ENCODE measurements around the gene RP9. TPM values are rescaled to one million over a fixed set of nuclear protein-coding genes. Genes with fewer than 3 reads are reported as not detected.

Gene RP9, protein sequence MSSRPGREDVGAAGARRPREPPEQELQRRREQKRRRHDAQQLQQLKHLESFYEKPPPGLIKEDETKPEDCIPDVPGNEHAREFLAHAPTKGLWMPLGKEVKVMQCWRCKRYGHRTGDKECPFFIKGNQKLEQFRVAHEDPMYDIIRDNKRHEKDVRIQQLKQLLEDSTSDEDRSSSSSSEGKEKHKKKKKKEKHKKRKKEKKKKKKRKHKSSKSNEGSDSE
- 62.6 TPM for polyA plus RNA-seq (2012; ENCODE audit: insufficient read length, low read depth)

DNA sequence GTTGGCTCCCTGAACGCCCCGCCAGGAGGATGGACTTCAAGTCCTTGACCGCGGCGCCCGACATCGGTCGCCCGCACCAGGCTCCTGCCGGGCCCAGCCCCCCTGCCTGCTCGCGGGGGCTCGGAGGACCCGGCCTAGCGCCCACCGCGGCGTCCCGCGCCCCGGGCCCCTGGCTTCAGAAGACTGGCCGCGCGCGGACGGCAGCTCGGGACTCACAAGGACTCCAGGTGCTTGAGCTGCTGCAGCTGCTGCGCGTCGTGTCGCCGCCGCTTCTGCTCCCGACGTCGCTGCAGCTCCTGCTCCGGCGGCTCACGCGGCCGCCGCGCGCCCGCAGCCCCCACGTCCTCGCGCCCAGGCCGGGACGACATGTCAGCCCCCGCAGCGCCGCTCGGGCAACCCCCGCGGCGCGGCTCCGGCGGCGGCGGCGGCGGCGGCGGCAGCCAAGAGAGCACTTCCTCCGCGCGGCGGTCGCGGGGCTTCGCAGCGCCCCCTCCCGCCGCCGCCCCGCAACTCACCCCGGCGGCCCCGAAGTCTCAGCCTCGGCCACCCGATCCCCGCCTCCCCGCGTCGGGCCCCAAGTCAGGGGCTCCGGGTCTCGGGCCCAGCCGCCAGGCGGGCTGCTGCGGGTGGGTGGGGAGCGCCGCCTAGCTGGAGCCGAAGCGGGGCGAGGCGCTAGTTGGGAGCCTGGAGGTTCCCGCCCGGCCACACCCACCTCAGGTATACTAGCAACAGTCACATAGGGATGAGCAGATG, at the start of gene RP9:
Gene RP9, minus strand, starts transcription at position 400 of the 753 bp plus-strand sequence. Its CDS starts 32 bp downstream, at position 368.
- peak; percentile 53 for TF ChIP-seq FOXP2 (optimal IDR thresholded peaks at IDR 0.05; ENCODE audit: borderline replicate concordance, extremely low read depth, extremely low read length, insufficient read depth)
- peak; percentile 59; the same call in 1 of the 2 replicates for TF ChIP-seq TAF1 (IDR thresholded peaks at IDR 0.05; ENCODE audit: borderline replicate concordance, insufficient read depth, low read length)
- TF ChIP-seq, protein P1, sequence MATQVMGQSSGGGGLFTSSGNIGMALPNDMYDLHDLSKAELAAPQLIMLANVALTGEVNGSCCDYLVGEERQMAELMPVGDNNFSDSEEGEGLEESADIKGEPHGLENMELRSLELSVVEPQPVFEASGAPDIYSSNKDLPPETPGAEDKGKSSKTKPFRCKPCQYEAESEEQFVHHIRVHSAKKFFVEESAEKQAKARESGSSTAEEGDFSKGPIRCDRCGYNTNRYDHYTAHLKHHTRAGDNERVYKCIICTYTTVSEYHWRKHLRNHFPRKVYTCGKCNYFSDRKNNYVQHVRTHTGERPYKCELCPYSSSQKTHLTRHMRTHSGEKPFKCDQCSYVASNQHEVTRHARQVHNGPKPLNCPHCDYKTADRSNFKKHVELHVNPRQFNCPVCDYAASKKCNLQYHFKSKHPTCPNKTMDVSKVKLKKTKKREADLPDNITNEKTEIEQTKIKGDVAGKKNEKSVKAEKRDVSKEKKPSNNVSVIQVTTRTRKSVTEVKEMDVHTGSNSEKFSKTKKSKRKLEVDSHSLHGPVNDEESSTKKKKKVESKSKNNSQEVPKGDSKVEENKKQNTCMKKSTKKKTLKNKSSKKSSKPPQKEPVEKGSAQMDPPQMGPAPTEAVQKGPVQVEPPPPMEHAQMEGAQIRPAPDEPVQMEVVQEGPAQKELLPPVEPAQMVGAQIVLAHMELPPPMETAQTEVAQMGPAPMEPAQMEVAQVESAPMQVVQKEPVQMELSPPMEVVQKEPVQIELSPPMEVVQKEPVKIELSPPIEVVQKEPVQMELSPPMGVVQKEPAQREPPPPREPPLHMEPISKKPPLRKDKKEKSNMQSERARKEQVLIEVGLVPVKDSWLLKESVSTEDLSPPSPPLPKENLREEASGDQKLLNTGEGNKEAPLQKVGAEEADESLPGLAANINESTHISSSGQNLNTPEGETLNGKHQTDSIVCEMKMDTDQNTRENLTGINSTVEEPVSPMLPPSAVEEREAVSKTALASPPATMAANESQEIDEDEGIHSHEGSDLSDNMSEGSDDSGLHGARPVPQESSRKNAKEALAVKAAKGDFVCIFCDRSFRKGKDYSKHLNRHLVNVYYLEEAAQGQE (IDR thresholded peaks at IDR 0.05; ENCODE audit: insufficient read depth in 1 of 2, low read depth in 2 of 2, low read length in 2 of 2), result 0 out of 4 replicates have a peak, but pooled peaks of 1 of the 2 experiments have one; percentile 22
- TF ChIP-seq SIN3A (IDR thresholded peaks at IDR 0.05; ENCODE audit: borderline replicate concordance, insufficient read depth, low read length), result no peak
- TF ChIP-seq POLR2AphosphoS5 (IDR thresholded peaks at IDR 0.05; ENCODE audit: low read depth, low read length), result peak; percentile 53; the same call in 1 of the 2 replicates

DNA sequence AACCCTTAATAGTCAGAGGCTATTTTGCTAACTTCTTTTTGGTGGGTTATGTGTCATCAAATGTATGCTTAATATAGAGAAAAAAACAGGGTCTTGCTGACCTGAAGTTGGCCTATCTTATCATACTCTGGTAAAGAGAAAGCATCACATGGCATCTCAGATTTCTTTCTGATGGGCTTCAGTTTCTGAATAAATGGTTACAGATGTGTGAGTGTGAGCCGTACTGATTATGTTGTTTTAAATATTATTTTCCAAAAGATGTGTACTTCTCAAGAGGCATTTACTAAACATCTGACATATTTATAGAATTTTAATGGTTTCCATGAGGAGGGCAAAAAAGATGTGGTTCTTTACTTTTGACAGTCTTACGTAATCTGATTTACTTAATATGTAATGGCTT, 48.6 kb upstream of the RP9 start:
- no peak for TF ChIP-seq FOXP2 (optimal IDR thresholded peaks at IDR 0.05; ENCODE audit: borderline replicate concordance, extremely low read depth, extremely low read length, insufficient read depth)
- no peak for TF ChIP-seq SIN3A (IDR thresholded peaks at IDR 0.05; ENCODE audit: borderline replicate concordance, insufficient read depth, low read length)
- TF ChIP-seq, protein P1 (IDR thresholded peaks at IDR 0.05; ENCODE audit: insufficient read depth in 1 of 2, low read depth in 2 of 2, low read length in 2 of 2), result no peak

DNA sequence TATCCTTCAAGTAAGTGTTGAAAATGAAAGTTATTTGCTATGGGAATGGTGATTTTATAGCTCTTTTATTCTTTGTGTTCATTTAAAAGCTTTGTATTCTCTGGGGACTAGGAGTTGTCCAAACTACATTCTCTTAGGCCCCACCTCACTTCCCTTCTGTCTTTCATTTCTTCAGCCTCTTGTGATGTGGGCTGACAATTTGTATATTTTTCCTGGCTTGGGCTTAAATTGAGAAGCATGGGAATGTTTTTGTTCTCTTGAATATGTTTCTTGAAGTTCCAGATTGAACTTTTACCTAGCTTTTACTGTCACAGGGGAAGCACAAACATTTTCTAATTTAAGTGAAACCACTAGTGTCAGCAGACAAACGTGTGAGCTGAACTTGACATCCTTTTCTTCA, 48.1 kb upstream of the RP9 start:
- no peak for TF ChIP-seq POLR2AphosphoS5 (IDR thresholded peaks at IDR 0.05; ENCODE audit: low read depth, low read length)
- TF ChIP-seq SIN3A (IDR thresholded peaks at IDR 0.05; ENCODE audit: borderline replicate concordance, insufficient read depth, low read length), result no peak
- TF ChIP-seq TAF1 (IDR thresholded peaks at IDR 0.05; ENCODE audit: borderline replicate concordance, insufficient read depth, low read length), result no peak
- TF ChIP-seq, protein P1 (IDR thresholded peaks at IDR 0.05; ENCODE audit: insufficient read depth in 1 of 2, low read depth in 2 of 2, low read length in 2 of 2), result no peak
- no peak for TF ChIP-seq FOXP2 (optimal IDR thresholded peaks at IDR 0.05; ENCODE audit: borderline replicate concordance, extremely low read depth, extremely low read length, insufficient read depth)

DNA sequence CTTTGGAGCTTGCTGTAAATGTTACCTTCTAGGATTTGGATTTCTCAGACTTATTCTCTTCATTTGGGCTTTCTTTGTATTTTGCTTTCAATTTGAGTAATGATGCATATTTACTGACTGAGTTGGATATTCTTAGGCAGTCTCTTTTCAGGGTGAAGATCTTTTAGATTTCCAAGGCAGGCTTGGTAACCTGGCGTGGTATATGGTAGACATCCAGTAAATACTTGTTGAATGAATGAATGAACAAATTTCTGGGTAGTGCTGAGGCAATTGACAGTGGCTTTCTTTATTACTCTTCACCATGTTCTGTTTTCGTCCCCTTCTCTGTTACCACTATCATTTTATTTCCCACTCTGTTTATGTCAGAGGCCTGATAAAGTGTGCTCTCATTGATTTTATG, 47.2 kb upstream of the RP9 start:
- no peak for TF ChIP-seq POLR2AphosphoS5 (IDR thresholded peaks at IDR 0.05; ENCODE audit: low read depth, low read length)
- TF ChIP-seq FOXP2 (optimal IDR thresholded peaks at IDR 0.05; ENCODE audit: borderline replicate concordance, extremely low read depth, extremely low read length, insufficient read depth), result no peak
- no peak for TF ChIP-seq TAF1 (IDR thresholded peaks at IDR 0.05; ENCODE audit: borderline replicate concordance, insufficient read depth, low read length)
- TF ChIP-seq SIN3A (IDR thresholded peaks at IDR 0.05; ENCODE audit: borderline replicate concordance, insufficient read depth, low read length), result no peak
- TF ChIP-seq, protein P1 (IDR thresholded peaks at IDR 0.05; ENCODE audit: insufficient read depth in 1 of 2, low read depth in 2 of 2, low read length in 2 of 2), result no peak

All from PFSK-1 (cell line).